Mesendoderm (in vitro differentiated cells): ENCODE measurements around the gene ISM2.

ENCODE experiments used
- DNase-seq: peaks from one replicate; pipeline ENCODE4 v3.0.0; 2013
- H2AK5ac ChIP-seq: 2 replicates; pipeline ENCODE4 v1.6.1; 2013; ENCODE audit warnings: low read length, inconsistent platforms
- H2BK120ac ChIP-seq: 2 replicates; pipeline ENCODE4 v1.6.1; 2013; ENCODE audit warnings: low read depth, mild to moderate bottlenecking, low read length, moderate library complexity, mixed read lengths
- H2BK15ac ChIP-seq: replicated peaks from 2 replicates; pipeline ENCODE4 v1.6.1; 2013; ENCODE audit warnings: low read depth, mild to moderate bottlenecking, moderate library complexity
- H2BK5ac ChIP-seq: 2 replicates; pipeline ENCODE4 v1.6.1; 2013; ENCODE audit warnings: low read length, inconsistent platforms
- H3K18ac ChIP-seq: 2 replicates; pipeline ENCODE4 v1.6.1; 2013; ENCODE audit warnings: mild to moderate bottlenecking, low read length, mixed read lengths
- H3K23ac ChIP-seq: one replicate; pipeline ENCODE4 v1.6.1; 2013; ENCODE audit warnings: low read length
- H3K27ac ChIP-seq: 2 replicates; pipeline ENCODE4 v1.5.1; 2013; ENCODE audit warnings: low read depth, mild to moderate bottlenecking, inconsistent platforms, low read length, moderate library complexity
- H3K27me3 ChIP-seq: 2 replicates; pipeline ENCODE4 v1.6.1; 2013; ENCODE audit warnings: low read length, control low read depth, mild to moderate bottlenecking, inconsistent platforms; ENCODE audit not compliant: insufficient read depth, poor library complexity
- H3K36me3 ChIP-seq: 2 replicates; pipeline ENCODE4 v1.6.1; 2013; ENCODE audit warnings: low read length, inconsistent platforms; ENCODE audit not compliant: control insufficient read depth, insufficient read depth
- H3K4ac ChIP-seq: one replicate; pipeline ENCODE4 v1.6.1; 2013; ENCODE audit warnings: low read depth, mild to moderate bottlenecking, low read length, moderate library complexity
- H3K4me1 ChIP-seq: 2 replicates; pipeline ENCODE4 v1.6.1; 2013; ENCODE audit warnings: low read depth, low read length, inconsistent platforms; ENCODE audit not compliant: control insufficient read depth
- H3K4me2 ChIP-seq: 2 replicates; pipeline ENCODE4 v1.6.1; 2013; ENCODE audit warnings: low read length
- H3K4me3 ChIP-seq: 2 replicates; pipeline ENCODE4 v1.5.1; 2013; ENCODE audit warnings: mild to moderate bottlenecking, low read length
- H3K56ac ChIP-seq: one replicate; pipeline ENCODE4 v1.6.1; 2013; ENCODE audit warnings: low read length
- H3K79me1 ChIP-seq: 2 replicates; pipeline ENCODE4 v1.6.1; 2013; ENCODE audit warnings: low read length, inconsistent platforms
- H3K79me2 ChIP-seq: 2 replicates; pipeline ENCODE4 v1.6.1; 2013; ENCODE audit warnings: mild to moderate bottlenecking, low read length; ENCODE audit not compliant: control insufficient read depth, insufficient read depth
- H3K9ac ChIP-seq: 2 replicates; pipeline ENCODE4 v1.6.1; 2013; ENCODE audit warnings: low read length, inconsistent platforms
- H4K5ac ChIP-seq: one replicate; pipeline ENCODE4 v1.6.1; 2013; ENCODE audit warnings: low read length
- H4K8ac ChIP-seq: one replicate; pipeline ENCODE4 v1.6.1; 2013; ENCODE audit warnings: low read depth, mild to moderate bottlenecking, control low read depth, low read length, moderate library complexity
- WGBS: extraction: QIAGEN DNeasy Blood & Tissue Kit; methylation state at CpG from one replicate; pipeline ENCODE4 v1.1.7; 2013; ENCODE audit warnings: low lambda C conversion rate, missing lambda C conversion rate; ENCODE audit not compliant: insufficient coverage; ENCODE audit errors: extremely low coverage; 5-methylcytosine and 5-hydroxymethylcytosine counted together

ISM2 gene

GRCh38 chr14:77459072-77459723, 39.4 kb downstream of the ISM2 start:
- H3K36me3 ChIP-seq: peaks cover 5% of the 10 kb centered on the region
- peak; percentile 84 for DNase-seq
- H4K5ac ChIP-seq: no peak overlapping the region
- peak overlapping the region; percentile 87 for H3K9ac ChIP-seq
- no peak overlapping the region for H3K18ac ChIP-seq
- H3K79me2 ChIP-seq: peaks cover 23% of the 10 kb centered on the region
- H3K56ac ChIP-seq: no peak overlapping the region
- no peak overlapping the region for H2BK15ac ChIP-seq
- H4K8ac ChIP-seq: no peak overlapping the region
- no peak overlapping the region for H3K4ac ChIP-seq
- H2BK120ac ChIP-seq: no peak overlapping the region
- peaks cover 2% of the 10 kb centered on the region for H3K4me1 ChIP-seq
- WGBS: no CpG with 5 or more reads among the region's 13 CpGs
- no peaks in the 10 kb centered on the region for H3K27me3 ChIP-seq
- H3K4me2 ChIP-seq: peak overlapping the region; percentile 73
- H3K4me3 ChIP-seq: peak overlapping the region; percentile 96
- H3K79me1 ChIP-seq: peaks cover 14% of the 10 kb centered on the region
- H3K27ac ChIP-seq: no peak overlapping the region
- no peak overlapping the region for H2AK5ac ChIP-seq
- H2BK5ac ChIP-seq: no peak overlapping the region
- H3K23ac ChIP-seq: no peak overlapping the region

GRCh38 chr14:77458249-77458950, 40.2 kb downstream of the ISM2 start:
- DNase-seq: peak; percentile 85
- Histone ChIP-seq H3K4me3 (peak overlapping the region; percentile 96), H3K36me3 (peaks cover 5% of the 10 kb centered on the region), H3K23ac (no peak overlapping the region), H3K79me2 (peaks cover 23% of the 10 kb centered on the region), H3K79me1 (peaks cover 14% of the 10 kb centered on the region), H2BK15ac (no peak overlapping the region), H3K27me3 (no peaks in the 10 kb centered on the region), H3K4me1 (peaks cover 2% of the 10 kb centered on the region), H4K5ac (no peak overlapping the region), H3K4ac (peak overlapping the region; percentile 93), H3K4me2 (peak overlapping the region; percentile 73), H3K9ac (peak overlapping the region; percentile 87), H4K8ac (no peak overlapping the region), H3K18ac (peak overlapping the region; percentile 43), H3K56ac (peak overlapping the region; percentile 99), H2AK5ac (peak overlapping the region; percentile 66), H2BK120ac (no peak overlapping the region), H2BK5ac (peak overlapping the region; percentile 44), H3K27ac (peak overlapping the region; percentile 35)
- WGBS: no CpG with 5 or more reads among the region's 29 CpGs

- WGBS: no CpG with 5 or more reads among the region's 50 CpGs
- Histone ChIP-seq H3K9ac (peak within 1 kb of the TSS; percentile 89), H3K4me3 (peak within 1 kb of the TSS; percentile 96), H4K8ac (no peak within 1 kb of the TSS), H3K79me1 (peaks cover 14% of the 10 kb centered on the region), H3K4me2 (peak within 1 kb of the TSS; percentile 91), H2AK5ac (peak within 1 kb of the TSS; percentile 66), H3K36me3 (peaks cover 4% of the 10 kb centered on the region), H4K5ac (peak within 1 kb of the TSS; percentile 17), H3K27me3 (no peaks in the 10 kb centered on the region), H3K4ac (peak within 1 kb of the TSS; percentile 93), H2BK15ac (no peak within 1 kb of the TSS), H2BK120ac (no peak within 1 kb of the TSS), H3K4me1 (peaks cover 2% of the 10 kb centered on the region), H2BK5ac (peak within 1 kb of the TSS; percentile 93), H3K18ac (peak within 1 kb of the TSS; percentile 43), H3K56ac (peak within 1 kb of the TSS; percentile 99), H3K27ac (peak within 1 kb of the TSS; percentile 70), H3K23ac (no peak within 1 kb of the TSS), H3K79me2 (peaks cover 23% of the 10 kb centered on the region)
- DNase-seq: peak; percentile 100
Observed at GRCh38 chr14:77457522-77458248, 40.9 kb downstream of the ISM2 start, which contains the start of the genes AHSA1 and VIPAS39. Gene AHSA1, plus strand, starts transcription at chr14:77458093. Its CDS starts 97 bp downstream, at chr14:77458190. Gene VIPAS39, minus strand, starts transcription at chr14:77457601. Its CDS starts 3,499 bp downstream, at chr14:77454102.

- Histone ChIP-seq H3K9ac (peak overlapping the region; percentile 89), H4K5ac (no peak overlapping the region), H3K27me3 (no peaks in the 10 kb centered on the region), H2BK120ac (no peak overlapping the region), H2AK5ac (no peak overlapping the region), H3K18ac (no peak overlapping the region), H3K56ac (peak overlapping the region; percentile 90), H3K4me2 (peak overlapping the region; percentile 91), H3K23ac (no peak overlapping the region), H3K4ac (no peak overlapping the region), H3K79me2 (peaks cover 23% of the 10 kb centered on the region), H3K27ac (peak overlapping the region; percentile 29), H3K4me3 (peak overlapping the region; percentile 64), H3K79me1 (peaks cover 14% of the 10 kb centered on the region), H4K8ac (no peak overlapping the region), H3K36me3 (peaks cover 2% of the 10 kb centered on the region), H3K4me1 (peaks cover 2% of the 10 kb centered on the region), H2BK15ac (no peak overlapping the region), H2BK5ac (peak overlapping the region; percentile 17)
- WGBS: no CpG with 5 or more reads among the region's 18 CpGs
- no peak for DNase-seq
Observed at GRCh38 chr14:77457115-77457521, 41.5 kb downstream of the ISM2 start.

- Histone ChIP-seq H2BK15ac (no peak overlapping the region), H3K18ac (no peak overlapping the region), H3K79me1 (peaks cover 12% of the 10 kb centered on the region), H4K5ac (no peak overlapping the region), H3K79me2 (peaks cover 23% of the 10 kb centered on the region), H3K4ac (no peak overlapping the region), H3K56ac (no peak overlapping the region), H3K36me3 (peaks cover 2% of the 10 kb centered on the region), H3K9ac (peak overlapping the region; percentile 11), H3K4me1 (peaks cover 2% of the 10 kb centered on the region), H2BK5ac (no peak overlapping the region), H3K4me3 (no peak overlapping the region), H2AK5ac (no peak overlapping the region), H2BK120ac (no peak overlapping the region), H3K4me2 (no peak overlapping the region), H4K8ac (no peak overlapping the region), H3K23ac (no peak overlapping the region), H3K27ac (no peak overlapping the region), H3K27me3 (no peaks in the 10 kb centered on the region)
- WGBS: no CpG with 5 or more reads among the region's 2 CpGs
- no peak for DNase-seq
Observed at GRCh38 chr14:77455966-77456640, 42.5 kb downstream of the ISM2 start.
